KMS-11 (cell line): ENCODE data around the gene TCF7.

Experiments used
- H2AFZ ChIP-seq: fragments of 200-600 bp; sonication (generic); 2 replicates; pipeline ENCODE4 v1.6.1; 2016; ENCODE audit warnings: antibody characterized with exemption, mixed run types, low read depth
- H3K27ac ChIP-seq: fragments of 200-600 bp; sonication (generic); 2 replicates; pipeline ENCODE4 v1.6.1; 2016; ENCODE audit warnings: mild to moderate bottlenecking, mixed run types
- H3K27me3 ChIP-seq: fragments of 200-600 bp; sonication (generic); 2 replicates; pipeline ENCODE4 v1.6.1; 2017; ENCODE audit warnings: mild to moderate bottlenecking, low read depth, mixed run types, moderate library complexity; ENCODE audit not compliant: insufficient read depth
- H3K36me3 ChIP-seq: fragments of 200-600 bp; sonication (generic); 2 replicates; pipeline ENCODE4 v1.6.1; 2017; ENCODE audit warnings: mild to moderate bottlenecking, mixed run types; ENCODE audit not compliant: insufficient read depth
- H3K4me1 ChIP-seq: fragments of 200-600 bp; sonication (generic); 2 replicates; pipeline ENCODE4 v1.6.1; 2016; ENCODE audit warnings: mild to moderate bottlenecking, low read depth, mixed run types; ENCODE audit not compliant: poor library complexity, severe bottlenecking
- H3K4me2 ChIP-seq: fragments of 200-600 bp; sonication (generic); 2 replicates; pipeline ENCODE4 v1.7.0; 2016; ENCODE audit warnings: mild to moderate bottlenecking, mixed run types
- H3K4me3 ChIP-seq: fragments of 200-600 bp; sonication (generic); IDR thresholded peaks from 2 replicates; pipeline ENCODE4 v1.6.1; 2017; ENCODE audit warnings: low read depth, low read length, mixed read lengths; ENCODE audit not compliant: insufficient read depth
- H3K79me2 ChIP-seq: fragments of 200-600 bp; sonication (generic); 2 replicates; pipeline ENCODE4 v1.6.1; 2016; ENCODE audit warnings: low read depth, mixed run types; ENCODE audit not compliant: insufficient read depth
- H3K9ac ChIP-seq: fragments of 200-600 bp; sonication (generic); 2 replicates; pipeline ENCODE4 v1.6.1; 2016; ENCODE audit warnings: mild to moderate bottlenecking, mixed run types
- H4K20me1 ChIP-seq: fragments of 200-600 bp; sonication (generic); 2 replicates; pipeline ENCODE4 v1.6.1; 2016; ENCODE audit warnings: mild to moderate bottlenecking, mixed run types; ENCODE audit not compliant: insufficient read depth
- CTCF ChIP-seq: fragments of 200-600 bp; sonication (generic); conservative IDR thresholded peaks from 2 replicates; pipeline ENCODE4 v1.6.1; 2017; ENCODE audit warnings: low read depth, mild to moderate bottlenecking, antibody characterized with exemption, low read length, moderate library complexity, mixed read lengths

Gene TCF7

GRCh38 chr5:134136221-134136631 is 21.7 kb downstream of the TCF7 start:
- H3K36me3 ChIP-seq, result no peaks in the 10 kb centered on the region
- peaks cover 63% of the 10 kb centered on the region for H3K4me1 ChIP-seq
- H3K79me2 ChIP-seq, result no peaks in the 10 kb centered on the region
- H3K27ac ChIP-seq, result no peak overlapping the region
- H3K9ac ChIP-seq, result no peak overlapping the region
- TF ChIP-seq CTCF, result no peak
- H2AFZ ChIP-seq, result no peak overlapping the region
- H3K27me3 ChIP-seq, result no peaks in the 10 kb centered on the region
- H4K20me1 ChIP-seq, result peaks cover 26% of the 10 kb centered on the region
- H3K4me2 ChIP-seq, result no peak overlapping the region
- H3K4me3 ChIP-seq, result no peak overlapping the region

- Histone ChIP-seq H3K4me1 (peaks cover 57% of the 10 kb centered on the region), H4K20me1 (peaks cover 21% of the 10 kb centered on the region)
Observed at GRCh38 chr5:134136771-134137170, 22.3 kb downstream of the TCF7 start.

GRCh38 chr5:134138416-134139376 is 24.2 kb downstream of the TCF7 start:
- Histone ChIP-seq H3K4me3 (no peak overlapping the region), H3K27ac (no peak overlapping the region), H3K27me3 (no peaks in the 10 kb centered on the region), H4K20me1 (peaks cover 17% of the 10 kb centered on the region), H3K79me2 (no peaks in the 10 kb centered on the region), H3K36me3 (no peaks in the 10 kb centered on the region), H2AFZ (no peak overlapping the region), H3K4me1 (peaks cover 38% of the 10 kb centered on the region), H3K4me2 (peak overlapping the region; percentile 41; the same call in 1 of the 2 replicates), H3K9ac (no peak overlapping the region)
- no peak for TF ChIP-seq CTCF

More at GRCh38 chr5:134136771-134137170, 22.3 kb downstream of the TCF7 start:
- TF ChIP-seq CTCF, result no peak
- Histone ChIP-seq H3K36me3 (no peaks in the 10 kb centered on the region), H3K4me3 (no peak overlapping the region), H3K27ac (no peak overlapping the region), H2AFZ (no peak overlapping the region), H3K4me2 (no peak overlapping the region), H3K9ac (no peak overlapping the region), H3K27me3 (no peaks in the 10 kb centered on the region), H3K79me2 (no peaks in the 10 kb centered on the region)

- no peaks in the 10 kb centered on the region for H3K79me2 ChIP-seq
- H3K36me3 ChIP-seq, result no peaks in the 10 kb centered on the region
- no peaks in the 10 kb centered on the region for H3K27me3 ChIP-seq
- no peak overlapping the region for H3K9ac ChIP-seq
- H3K27ac ChIP-seq, result no peak overlapping the region
- H3K4me3 ChIP-seq, result no peak overlapping the region
- peaks cover 17% of the 10 kb centered on the region for H4K20me1 ChIP-seq
- no peak for TF ChIP-seq CTCF
- no peak overlapping the region for H3K4me2 ChIP-seq
- no peak overlapping the region for H2AFZ ChIP-seq
- peaks cover 34% of the 10 kb centered on the region for H3K4me1 ChIP-seq
Observed at GRCh38 chr5:134139377-134139851, 24.9 kb downstream of the TCF7 start.
